Placental epithelial cell (primary cell): Measurements from ENCODE around the gene HK3. TPM values are rescaled to one million over a fixed set of nuclear protein-coding genes. Genes with fewer than 3 reads are reported as not detected.

Experiments
- total RNA-seq: library from RNA; depleted of rRNA; stranded (reverse); fragments of >200 nt; gene quantifications from 2 replicates; pipeline ENCODE4 v1.2.3, GENCODE V29; 2012

The HK3 gene, protein sequence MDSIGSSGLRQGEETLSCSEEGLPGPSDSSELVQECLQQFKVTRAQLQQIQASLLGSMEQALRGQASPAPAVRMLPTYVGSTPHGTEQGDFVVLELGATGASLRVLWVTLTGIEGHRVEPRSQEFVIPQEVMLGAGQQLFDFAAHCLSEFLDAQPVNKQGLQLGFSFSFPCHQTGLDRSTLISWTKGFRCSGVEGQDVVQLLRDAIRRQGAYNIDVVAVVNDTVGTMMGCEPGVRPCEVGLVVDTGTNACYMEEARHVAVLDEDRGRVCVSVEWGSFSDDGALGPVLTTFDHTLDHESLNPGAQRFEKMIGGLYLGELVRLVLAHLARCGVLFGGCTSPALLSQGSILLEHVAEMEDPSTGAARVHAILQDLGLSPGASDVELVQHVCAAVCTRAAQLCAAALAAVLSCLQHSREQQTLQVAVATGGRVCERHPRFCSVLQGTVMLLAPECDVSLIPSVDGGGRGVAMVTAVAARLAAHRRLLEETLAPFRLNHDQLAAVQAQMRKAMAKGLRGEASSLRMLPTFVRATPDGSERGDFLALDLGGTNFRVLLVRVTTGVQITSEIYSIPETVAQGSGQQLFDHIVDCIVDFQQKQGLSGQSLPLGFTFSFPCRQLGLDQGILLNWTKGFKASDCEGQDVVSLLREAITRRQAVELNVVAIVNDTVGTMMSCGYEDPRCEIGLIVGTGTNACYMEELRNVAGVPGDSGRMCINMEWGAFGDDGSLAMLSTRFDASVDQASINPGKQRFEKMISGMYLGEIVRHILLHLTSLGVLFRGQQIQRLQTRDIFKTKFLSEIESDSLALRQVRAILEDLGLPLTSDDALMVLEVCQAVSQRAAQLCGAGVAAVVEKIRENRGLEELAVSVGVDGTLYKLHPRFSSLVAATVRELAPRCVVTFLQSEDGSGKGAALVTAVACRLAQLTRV
- under 0.01 TPM in 1 of 2 replicates, not detected in the other for total RNA-seq

DNA sequence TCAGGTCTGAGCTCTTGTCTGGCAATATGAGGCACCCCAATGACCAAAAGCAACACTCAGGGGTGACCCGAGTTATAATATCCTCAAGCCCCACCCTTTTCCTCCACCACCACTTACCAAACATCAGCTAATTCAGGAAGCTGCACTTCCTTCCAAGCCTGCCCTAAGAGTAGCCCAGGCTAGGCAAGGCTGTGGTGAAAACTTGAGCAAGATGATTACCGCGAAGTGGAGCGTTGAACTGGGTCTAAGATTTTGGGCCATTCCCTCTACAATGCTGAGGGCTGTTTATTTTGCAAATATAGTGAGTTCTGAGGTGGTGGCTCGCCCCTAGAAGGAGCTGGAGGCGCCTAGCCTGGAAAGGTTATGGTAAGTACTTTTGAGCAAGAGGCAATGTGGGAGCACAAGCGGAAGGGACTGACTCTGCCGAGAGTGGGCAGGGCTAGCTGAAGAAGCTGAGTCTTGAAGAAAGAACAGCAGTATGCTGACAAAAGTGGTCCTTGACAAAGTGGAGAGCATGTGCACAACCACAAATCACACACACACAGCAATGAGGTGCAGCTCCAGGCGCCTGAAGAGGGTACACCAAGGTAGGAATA, at the start of gene HK3:
Gene HK3 (minus strand): TSS at position 51 of the 596 bp plus-strand sequence. CDS start 3,187 bp downstream, outside the sequence.

Other genes with a start within 250 kb of the HK3 start
- not detected in 2 replicates for gene UNC5A, start 88.8 kb downstream of the HK3 start, total RNA-seq
- gene UIMC1, start 107.4 kb upstream of the HK3 start, total RNA-seq: 29.8 and 41.6 TPM in 2 replicates
- 12.6 and 16.9 TPM in 2 replicates for gene ZNF346, start 123.3 kb upstream of the HK3 start, total RNA-seq
- 2.4 and 6.4 TPM in 2 replicates for gene FGFR4, start 187.6 kb upstream of the HK3 start, total RNA-seq
- gene NSD1, start 234.4 kb upstream of the HK3 start, total RNA-seq: 60.5 and 61.5 TPM in 2 replicates